Testis (tissue), 3 donors: ENCODE measurements around the gene RNF213. TPM values are rescaled to one million over a fixed set of nuclear protein-coding genes. Genes with fewer than 3 reads are reported as not detected.

Source experiments
- DNase-seq: peaks from one replicate; pipeline ENCODE4 v3.0.0-alpha.2; 2019
- H3K27ac ChIP-seq, 2 donors: fragments of 200-600 bp; sonication (generic); one replicate each; pipeline ENCODE4 v1.5.1; 2019
- H3K27me3 ChIP-seq: fragments of 200-600 bp; sonication (generic); one replicate; pipeline ENCODE4 v1.5.1; 2019
- H3K36me3 ChIP-seq: fragments of 200-600 bp; sonication (generic); one replicate; pipeline ENCODE4 v1.5.1; 2017; ENCODE audit warnings: low read depth; ENCODE audit errors: missing control alignments
- H3K4me1 ChIP-seq: fragments of 200-600 bp; sonication (generic); one replicate; pipeline ENCODE4 v1.5.1; 2019
- H3K4me3 ChIP-seq, 2 donors: fragments of 200-600 bp; sonication (generic); one replicate each; pipeline ENCODE4 v1.5.1; 2017 to 2019
- H3K9me3 ChIP-seq: fragments of 200-600 bp; sonication (generic); one replicate; pipeline ENCODE4 v1.5.1; 2017
- POLR2A ChIP-seq: fragments of 450-650 bp; IDR thresholded peaks from one replicate; pipeline ENCODE4 v1.6.1; 2017; ENCODE audit warnings: antibody characterized with exemption, mild to moderate bottlenecking, moderate library complexity
- WGBS, 2 donors: methylation state at CpG; one replicate each; pipeline ENCODE4 v1.1.5; 2018; 5-methylcytosine and 5-hydroxymethylcytosine counted together
- intact Hi-C: fragments of 100-400 bp; cut with DNase I; formaldehyde crosslinking; loops from one replicate; pipeline ENCODE4 v1.15.1; 2023; ENCODE audit warnings: low total_unique reads
- polyA plus RNA-seq: library from polyadenylated mRNA; stranded (reverse); fragments of 350-450 nt; fragmentation: Illumina TruSeq; extraction: RNeasy Lipid Tissue Mini Kit (QIAGEN cat#74804); gene quantifications from one replicate; pipeline ENCODE4 v1.2.3, GENCODE V29; 2014; ENCODE audit warnings: low read depth, low replicate concordance; ENCODE audit not compliant: insufficient read depth
- total RNA-seq, 2 donors: library from RNA; depleted of rRNA; stranded (reverse); fragments of >200 nt; gene quantifications; one replicate each; pipeline ENCODE4 v1.2.3, GENCODE V29; 2016
- TF ChIP-seq, protein P1 (sequence below), 3 experiments: fragments of 450-650 bp in 2 of 3; fragments of 200-600 bp in 1 of 3; sonication (generic) in 1 of 3; IDR thresholded peaks; one replicate each; pipeline ENCODE4 v1.5.1; 2016 to 2019; ENCODE audit warnings: antibody characterized with exemption in 3 of 3, mild to moderate bottlenecking in 2 of 3, moderate library complexity in 1 of 3

RNF213 gene
- total and polyA plus RNA-seq, 3 donors from 2014 or later, result 25.3 to 68.9 (median 66.9) TPM

DNA sequence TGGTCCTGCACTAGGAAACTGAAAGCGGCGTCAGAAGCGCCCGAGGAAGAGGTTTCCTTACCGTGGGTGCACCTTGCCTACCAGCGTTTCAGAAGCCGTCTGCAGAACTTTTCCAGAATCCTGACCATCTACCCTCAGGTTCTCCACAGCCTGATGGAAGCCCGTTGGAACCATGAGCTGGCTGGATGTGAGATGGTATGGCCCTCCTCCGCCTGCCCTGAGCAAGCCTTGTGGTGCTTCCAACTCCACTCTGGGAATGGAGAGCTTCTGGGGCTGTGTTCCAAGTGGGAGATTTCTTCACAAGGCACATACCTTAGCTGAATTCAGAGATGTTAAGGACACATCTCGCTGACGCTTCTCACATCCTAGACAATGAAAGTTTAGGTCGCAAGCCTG, 102.5 kb downstream of the RNF213 start:
- Histone ChIP-seq H3K4me1 (peaks cover 5% of the 10 kb centered on the region), H3K27me3 (no peaks in the 10 kb centered on the region), H3K4me3 (no peak overlapping the region), H3K27ac (no peak overlapping the region), H3K9me3 (no peaks in the 10 kb centered on the region), H3K36me3 (no peaks in the 10 kb centered on the region)
- intact Hi-C loops, result no loop called here
- TF ChIP-seq, protein P1, sequence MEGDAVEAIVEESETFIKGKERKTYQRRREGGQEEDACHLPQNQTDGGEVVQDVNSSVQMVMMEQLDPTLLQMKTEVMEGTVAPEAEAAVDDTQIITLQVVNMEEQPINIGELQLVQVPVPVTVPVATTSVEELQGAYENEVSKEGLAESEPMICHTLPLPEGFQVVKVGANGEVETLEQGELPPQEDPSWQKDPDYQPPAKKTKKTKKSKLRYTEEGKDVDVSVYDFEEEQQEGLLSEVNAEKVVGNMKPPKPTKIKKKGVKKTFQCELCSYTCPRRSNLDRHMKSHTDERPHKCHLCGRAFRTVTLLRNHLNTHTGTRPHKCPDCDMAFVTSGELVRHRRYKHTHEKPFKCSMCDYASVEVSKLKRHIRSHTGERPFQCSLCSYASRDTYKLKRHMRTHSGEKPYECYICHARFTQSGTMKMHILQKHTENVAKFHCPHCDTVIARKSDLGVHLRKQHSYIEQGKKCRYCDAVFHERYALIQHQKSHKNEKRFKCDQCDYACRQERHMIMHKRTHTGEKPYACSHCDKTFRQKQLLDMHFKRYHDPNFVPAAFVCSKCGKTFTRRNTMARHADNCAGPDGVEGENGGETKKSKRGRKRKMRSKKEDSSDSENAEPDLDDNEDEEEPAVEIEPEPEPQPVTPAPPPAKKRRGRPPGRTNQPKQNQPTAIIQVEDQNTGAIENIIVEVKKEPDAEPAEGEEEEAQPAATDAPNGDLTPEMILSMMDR (IDR thresholded peaks at IDR 0.05), result no peak
- TF ChIP-seq POLR2A, result no peak
- DNase-seq, result no peak
- 83 to 92% methylated on average over 12 of the region's 12 CpGs for WGBS, 2 donors

DNA sequence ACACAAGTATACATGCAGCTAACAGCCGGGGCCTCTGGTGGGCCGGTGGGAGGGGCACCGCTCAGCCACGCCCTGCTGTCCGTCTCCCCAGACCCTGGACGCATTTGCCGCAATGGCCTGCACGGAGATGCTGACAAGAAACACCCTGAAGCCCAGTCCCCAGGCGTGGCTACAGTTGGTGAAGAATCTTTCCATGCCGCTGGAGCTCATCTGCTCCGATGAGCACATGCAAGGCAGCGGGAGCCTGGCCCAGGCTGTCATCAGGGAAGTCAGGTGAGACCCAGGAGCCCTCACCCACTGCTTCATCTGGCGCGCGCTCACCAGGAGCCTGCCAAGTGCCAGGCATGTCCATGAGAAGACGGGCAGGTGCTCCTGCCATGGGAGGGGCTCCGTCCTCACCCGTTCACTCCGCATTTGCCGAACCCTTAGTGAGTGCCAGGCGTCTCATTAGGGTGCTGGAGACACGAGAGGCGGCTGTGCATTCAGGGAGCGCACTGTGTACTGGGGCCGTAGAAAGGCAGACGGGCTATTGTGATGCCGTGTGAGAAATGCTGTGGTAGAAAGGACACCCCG, 103.0 kb downstream of the RNF213 start:
- Histone ChIP-seq H3K4me3 (no peak overlapping the region), H3K36me3 (no peaks in the 10 kb centered on the region), H3K27me3 (no peaks in the 10 kb centered on the region), H3K27ac (no peak overlapping the region), H3K9me3 (no peaks in the 10 kb centered on the region), H3K4me1 (peaks cover 5% of the 10 kb centered on the region)
- WGBS, 2 donors, result 93 to 95% methylated on average over 15 to 28 of the region's 28 CpGs
- no peak for DNase-seq
- intact Hi-C loops, result no loop called here
- TF ChIP-seq, protein P1 (IDR thresholded peaks at IDR 0.05), result no peak
- TF ChIP-seq POLR2A, result no peak

GRCh38 chr17:80364091-80364691, 103.5 kb downstream of the RNF213 start:
- intact Hi-C loops, result no loop called here
- WGBS, 2 donors, result 79 to 87% methylated on average over 28 to 29 of the region's 29 CpGs
- Histone ChIP-seq H3K27me3 (no peaks in the 10 kb centered on the region), H3K27ac (no peak overlapping the region), H3K4me3 (no peak overlapping the region), H3K36me3 (no peaks in the 10 kb centered on the region), H3K4me1 (peaks cover 5% of the 10 kb centered on the region), H3K9me3 (no peaks in the 10 kb centered on the region)
- peak; percentile 60 for DNase-seq
- TF ChIP-seq, protein P1 (IDR thresholded peaks at IDR 0.05), result peak in 2 of 3 experiments; percentile 23 to 47
- TF ChIP-seq POLR2A, result no peak

DNA sequence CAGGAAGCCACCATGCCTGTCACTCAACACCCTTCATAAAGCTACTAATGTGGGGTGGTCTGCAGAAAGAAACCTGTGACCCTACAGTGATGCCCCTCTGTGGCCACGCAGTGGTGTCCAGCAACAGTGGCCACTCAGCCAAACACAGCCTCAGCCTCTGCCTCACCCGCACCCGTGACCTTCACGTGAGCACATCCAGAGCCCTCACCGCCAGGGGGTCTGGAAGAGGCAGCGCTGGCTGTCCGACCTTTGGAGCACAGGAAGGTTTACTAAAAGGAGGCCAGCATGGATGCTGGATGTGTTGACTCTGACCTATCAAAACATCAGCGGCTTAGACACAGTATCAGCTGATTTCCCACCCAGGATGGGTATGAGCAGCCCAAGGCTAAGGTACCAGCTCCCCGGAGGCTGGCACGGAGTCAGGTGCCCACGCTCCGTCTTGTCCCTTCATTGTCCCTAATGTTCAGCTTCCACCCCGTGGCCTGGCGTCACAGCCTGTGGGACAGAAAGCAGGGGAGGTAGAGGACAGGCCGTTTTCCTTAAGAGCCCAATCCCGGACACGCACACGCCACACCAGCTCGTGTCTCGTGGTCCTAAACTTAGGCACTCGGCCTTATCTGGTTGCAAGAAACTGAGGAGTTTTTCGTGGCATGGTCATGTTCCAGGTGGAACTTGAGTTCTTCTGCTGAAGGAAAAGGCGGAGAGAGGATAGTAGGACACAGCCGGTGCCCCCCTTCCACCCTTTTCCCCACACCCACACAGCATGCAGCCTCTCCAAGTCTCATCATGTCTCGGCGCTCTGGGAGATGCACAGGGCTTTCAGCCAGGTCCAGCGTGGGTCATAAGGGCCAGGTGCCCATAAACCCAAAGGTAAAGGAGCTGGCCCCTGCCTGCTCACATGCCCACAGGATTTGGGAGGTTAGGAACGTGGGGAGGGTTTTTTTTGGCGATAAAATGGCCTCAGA, 104.6 kb downstream of the RNF213 start:
- no peaks in the 10 kb centered on the region for H3K36me3 ChIP-seq
- WGBS, 2 donors, result 82 to 86% methylated on average over 22 to 29 of the region's 29 CpGs
- no peak overlapping the region for H3K27ac ChIP-seq
- intact Hi-C loops, result no loop called here
- H3K4me3 ChIP-seq, result no peak overlapping the region
- DNase-seq, result no peak
- no peaks in the 10 kb centered on the region for H3K27me3 ChIP-seq
- peaks cover 5% of the 10 kb centered on the region for H3K4me1 ChIP-seq
- TF ChIP-seq POLR2A, result no peak
- TF ChIP-seq, protein P1 (IDR thresholded peaks at IDR 0.05), result no peak
- H3K9me3 ChIP-seq, result no peaks in the 10 kb centered on the region
